Measurements from ENCODE around the gene WFDC12.

DNA sequence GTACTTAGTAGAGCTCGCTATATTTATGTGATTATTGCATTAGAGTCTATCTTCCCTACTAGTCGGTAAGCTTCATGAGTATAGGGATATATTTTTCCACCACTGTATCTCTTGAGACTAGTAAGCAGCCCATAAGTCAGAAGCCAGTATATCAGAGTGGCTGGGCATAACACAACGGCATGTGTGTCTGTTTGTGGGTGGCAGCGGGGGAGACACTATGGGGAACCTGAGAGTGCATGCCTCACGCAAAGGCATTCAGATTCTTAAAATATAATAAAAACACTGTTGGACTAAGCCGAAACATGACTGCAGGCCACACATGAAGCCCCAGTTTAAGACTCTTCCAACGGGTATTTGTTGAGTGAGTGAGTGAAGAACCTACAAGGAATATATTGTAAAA, 31.4 kb downstream of the WFDC12 start:
- TF ChIP-seq YY1 (IDR thresholded peaks at IDR 0.05; ENCODE audit: insufficient read depth, insufficient read length) (no peak), ZNF274 (IDR thresholded peaks at IDR 0.05; ENCODE audit: low read depth, low read length) (no peak)

Data from NT2/D1 (cell line).